Natural killer cell (primary cell): ENCODE results near the gene PCDHB12. TPM values are rescaled to one million over a fixed set of nuclear protein-coding genes. Genes with fewer than 3 reads are reported as not detected.
"Not testable (repeated sequence)": the region's sequence is repeated elsewhere in the genome, so short reads cannot be mapped to it uniquely, and the experiment has no call there.

ENCODE experiments used
- ATAC-seq, 3 donors: fragments of 150-1000 bp in 2 of 3; fragments of 200-7000 bp in 1 of 3; cut with Tn5 transposase; 1 replicate in 1 of 3; 2 replicates in 2 of 3; pipeline ENCODE4 v1.10.0; 2021; ENCODE audit warnings: mild to moderate bottlenecking in 2 of 3, moderate library complexity in 2 of 3
- DNase-seq, 2 donors: peaks; one replicate each; pipeline versions ENCODE4 v3.0.0 to v3.0.0-alpha.2; 2013 to 2021; ENCODE audit warnings: mixed read lengths in 1 of 2
- H3K27ac ChIP-seq: one replicate; pipeline ENCODE4 v1.5.1; 2013; ENCODE audit warnings: mild to moderate bottlenecking, low read length
- H3K27me3 ChIP-seq: one replicate; pipeline ENCODE4 v1.6.1; 2013; ENCODE audit warnings: low read length; ENCODE audit not compliant: control insufficient read depth, insufficient read depth
- H3K36me3 ChIP-seq: one replicate; pipeline ENCODE4 v1.6.1; 2013; ENCODE audit warnings: low read length; ENCODE audit not compliant: control insufficient read depth, insufficient read depth
- H3K4me1 ChIP-seq: one replicate; pipeline ENCODE4 v1.6.1; 2013; ENCODE audit warnings: low read length; ENCODE audit not compliant: control insufficient read depth, insufficient read depth
- H3K4me3 ChIP-seq: one replicate; pipeline ENCODE4 v1.5.1; 2013; ENCODE audit warnings: low read length
- H3K9me3 ChIP-seq: one replicate; pipeline ENCODE4 v1.6.1; 2013; ENCODE audit warnings: low read length; ENCODE audit not compliant: control insufficient read depth, insufficient read depth
- H3K27ac Mint-ChIP-seq, 2 donors: one replicate each; pipeline ENCODE4 v1.8.0; 2022; ENCODE audit warnings: mild to moderate bottlenecking in 2 of 2, mixed read lengths in 2 of 2, moderate library complexity in 1 of 2
- H3K27me3 Mint-ChIP-seq, 2 donors: one replicate each; pipeline ENCODE4 v1.8.0; 2022; ENCODE audit warnings: low read depth in 2 of 2, mixed read lengths in 2 of 2
- H3K36me3 Mint-ChIP-seq: one replicate; pipeline ENCODE4 v1.8.0; 2022; ENCODE audit warnings: mixed read lengths
- H3K4me1 Mint-ChIP-seq, 2 donors: one replicate each; pipeline ENCODE4 v1.8.0; 2022; ENCODE audit warnings: mixed read lengths in 2 of 2
- H3K4me3 Mint-ChIP-seq: one replicate; pipeline ENCODE4 v1.8.0; 2022; ENCODE audit warnings: mild to moderate bottlenecking, moderate library complexity, mixed read lengths
- H3K9me3 Mint-ChIP-seq, 2 donors: one replicate each; pipeline ENCODE4 v1.8.0; 2022; ENCODE audit warnings: mixed read lengths in 2 of 2
- WGBS: methylation state at CpG from one replicate; pipeline ENCODE4 v1.1.7; 2013; ENCODE audit warnings: missing lambda C conversion rate; ENCODE audit not compliant: insufficient coverage; 5-methylcytosine and 5-hydroxymethylcytosine counted together
- intact Hi-C: fragments of 100-400 bp; cut with micrococcal nuclease; formaldehyde crosslinking; loops from one replicate; pipeline ENCODE4 v1.14.2; 2022
- total RNA-seq, 4 donors: library from RNA; stranded (reverse); fragments of 120-200 nt in 1 of 4; gene quantifications; one replicate each; pipeline versions ENCODE4 v1.2.3 to v1.2.4, GENCODE V29; 2013 to 2022
- TF ChIP-seq, protein P1 (sequence below): fragments of 200-600 bp; IDR thresholded peaks from one replicate; pipeline ENCODE4 v1.8.0; 2022; ENCODE audit warnings: antibody characterized with exemption

PCDHB12 gene
- total RNA-seq, 3 donors from 2014 or later (not counting 1 experiment from before 2014, with no cell fraction given): not detected

DNA sequence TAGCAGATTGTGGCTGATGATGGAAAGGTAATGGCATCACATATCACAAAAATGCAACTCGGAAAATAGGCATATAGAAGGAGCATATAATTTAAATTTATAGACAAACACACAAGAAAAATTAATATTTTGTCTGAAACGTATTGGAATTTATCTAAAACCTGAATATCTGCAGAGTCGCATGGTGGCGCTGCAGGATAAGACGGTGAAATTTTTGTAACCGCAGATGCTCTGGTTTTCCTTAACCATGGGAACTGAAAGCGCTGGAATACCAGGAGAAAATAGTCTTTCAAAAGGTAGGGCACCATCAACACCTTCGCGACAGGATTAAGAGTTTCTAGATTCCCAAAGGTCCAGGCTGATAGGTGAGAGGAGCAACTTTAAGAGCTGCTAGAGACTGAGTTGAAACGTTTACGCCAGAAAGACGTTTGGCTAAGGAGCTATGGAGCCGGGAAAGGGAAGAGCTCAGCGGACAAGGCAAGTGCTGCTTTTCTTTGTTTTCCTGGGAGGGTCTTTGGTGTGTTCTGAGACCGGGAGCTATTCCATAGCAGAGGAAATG lies 25.7 kb downstream of the PCDHB12 start:
- TF ChIP-seq, protein P1, sequence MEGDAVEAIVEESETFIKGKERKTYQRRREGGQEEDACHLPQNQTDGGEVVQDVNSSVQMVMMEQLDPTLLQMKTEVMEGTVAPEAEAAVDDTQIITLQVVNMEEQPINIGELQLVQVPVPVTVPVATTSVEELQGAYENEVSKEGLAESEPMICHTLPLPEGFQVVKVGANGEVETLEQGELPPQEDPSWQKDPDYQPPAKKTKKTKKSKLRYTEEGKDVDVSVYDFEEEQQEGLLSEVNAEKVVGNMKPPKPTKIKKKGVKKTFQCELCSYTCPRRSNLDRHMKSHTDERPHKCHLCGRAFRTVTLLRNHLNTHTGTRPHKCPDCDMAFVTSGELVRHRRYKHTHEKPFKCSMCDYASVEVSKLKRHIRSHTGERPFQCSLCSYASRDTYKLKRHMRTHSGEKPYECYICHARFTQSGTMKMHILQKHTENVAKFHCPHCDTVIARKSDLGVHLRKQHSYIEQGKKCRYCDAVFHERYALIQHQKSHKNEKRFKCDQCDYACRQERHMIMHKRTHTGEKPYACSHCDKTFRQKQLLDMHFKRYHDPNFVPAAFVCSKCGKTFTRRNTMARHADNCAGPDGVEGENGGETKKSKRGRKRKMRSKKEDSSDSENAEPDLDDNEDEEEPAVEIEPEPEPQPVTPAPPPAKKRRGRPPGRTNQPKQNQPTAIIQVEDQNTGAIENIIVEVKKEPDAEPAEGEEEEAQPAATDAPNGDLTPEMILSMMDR: no peak

GRCh38 chr5:141235922-141236321 lies 27.4 kb downstream of the PCDHB12 start:
- peaks cover 23% of the 10 kb centered on the region for H3K27me3 ChIP-seq
- H3K27me3 Mint-ChIP-seq, H3K4me1 ChIP-seq, ATAC-seq, H3K27ac ChIP-seq, H3K4me1 Mint-ChIP-seq, intact Hi-C loops, DNase-seq, H3K4me3 ChIP-seq, H3K36me3 ChIP-seq, H3K4me3 Mint-ChIP-seq, H3K27ac Mint-ChIP-seq: not testable (repeated sequence)
- Mint-ChIP-seq H3K36me3 (peaks cover 20% of the 10 kb centered on the region), H3K9me3 (peaks cover 12 to 16% of the 10 kb centered on the region in 2 donors)
- whole genome bisulfite sequencing: 35% methylated on average over 40 of the region's 40 CpGs
- peaks cover 37% of the 10 kb centered on the region for H3K9me3 ChIP-seq

More for the DNA sequence above, 25.7 kb downstream of the PCDHB12 start:
- H3K4me1 ChIP-seq: no peaks in the 10 kb centered on the region
- peaks cover 16% of the 10 kb centered on the region for H3K27me3 ChIP-seq
- H3K27me3 Mint-ChIP-seq: peaks cover 0 to 6% of the 10 kb centered on the region in 2 donors
- H3K9me3 Mint-ChIP-seq: peaks cover 10 to 11% of the 10 kb centered on the region in 2 donors
- no peak overlapping the region for H3K27ac ChIP-seq
- no peak for ATAC-seq
- peak in 1 of 2 donors; percentile 2 for DNase-seq
- no peaks in the 10 kb centered on the region for H3K36me3 ChIP-seq
- no peaks in the 10 kb centered on the region for H3K4me1 Mint-ChIP-seq
- intact Hi-C loops: no loop called here
- H3K27ac Mint-ChIP-seq: no peak overlapping the region
- 11% methylated on average over 14 of the region's 15 CpGs for WGBS
- peaks cover 2% of the 10 kb centered on the region for H3K36me3 Mint-ChIP-seq
- peaks cover 24% of the 10 kb centered on the region for H3K9me3 ChIP-seq
- no peak overlapping the region for H3K4me3 Mint-ChIP-seq
- H3K4me3 ChIP-seq: no peak overlapping the region

DNA sequence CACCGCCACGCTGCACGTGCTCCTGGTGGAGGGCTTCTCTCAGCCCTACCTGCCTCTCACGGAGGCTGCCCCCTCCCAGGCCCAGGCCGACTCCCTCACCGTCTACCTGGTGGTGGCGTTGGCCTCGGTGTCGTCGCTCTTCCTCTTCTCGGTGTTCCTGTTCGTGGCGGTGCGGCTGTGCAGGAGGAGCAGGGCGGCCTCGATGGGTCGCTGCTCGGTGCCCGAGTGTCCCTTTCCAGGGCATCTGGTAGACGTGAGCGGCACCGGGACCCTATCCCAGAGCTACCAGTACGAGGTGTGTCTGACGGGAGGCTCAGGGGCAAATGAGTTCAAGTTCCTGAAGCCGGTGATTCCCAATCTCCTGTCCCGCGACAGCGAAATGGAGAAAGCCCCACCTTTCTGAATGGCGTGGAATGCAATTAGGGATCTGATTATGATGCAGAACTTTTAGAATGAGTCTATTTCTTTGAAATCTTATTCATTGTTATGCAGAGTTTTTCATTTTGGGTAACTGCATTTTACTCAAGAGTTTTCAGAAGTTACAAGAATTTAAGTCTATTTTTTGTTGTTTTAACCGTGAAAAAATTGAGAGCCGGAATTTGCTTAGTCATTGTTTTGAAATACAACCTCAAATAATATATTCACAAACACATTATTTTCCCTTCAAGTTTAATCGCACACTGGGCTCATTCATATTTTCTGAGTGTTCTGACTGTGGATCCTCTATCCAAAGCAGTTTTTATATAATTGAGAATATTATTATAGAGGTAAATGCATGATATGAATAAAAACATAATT lies 28.2 kb downstream of the PCDHB12 start:
- Mint-ChIP-seq H3K27ac (no peak overlapping the region), H3K36me3 (peaks cover 20% of the 10 kb centered on the region), H3K4me1 (no peaks in the 10 kb centered on the region), H3K27me3 (peaks cover 0 to 6% of the 10 kb centered on the region in 2 donors), H3K4me3 (no peak overlapping the region), H3K9me3 (peaks cover 11 to 16% of the 10 kb centered on the region in 2 donors)
- Histone ChIP-seq H3K36me3 (no peaks in the 10 kb centered on the region), H3K4me1 (no peaks in the 10 kb centered on the region), H3K4me3 (no peak overlapping the region), H3K27me3 (peaks cover 23% of the 10 kb centered on the region), H3K27ac (no peak overlapping the region), H3K9me3 (peaks cover 45% of the 10 kb centered on the region)
- no peak for DNase-seq
- intact Hi-C loops: no loop called here
- TF ChIP-seq, protein P1: no peak
- WGBS: 32% methylated on average over 31 of the region's 32 CpGs
- no peak for ATAC-seq

GRCh38 chr5:141241496-141241895 lies 33.0 kb downstream of the PCDHB12 start:
- intact Hi-C loops: no loop called here
- Histone ChIP-seq H3K9me3 (peaks cover 55% of the 10 kb centered on the region), H3K27ac (no peak overlapping the region), H3K4me1 (no peaks in the 10 kb centered on the region), H3K36me3 (no peaks in the 10 kb centered on the region), H3K27me3 (peaks cover 14% of the 10 kb centered on the region), H3K4me3 (no peak overlapping the region)
- no peak for ATAC-seq
- H3K27me3 Mint-ChIP-seq: peaks cover 0 to 10% of the 10 kb centered on the region in 2 donors
- H3K27ac Mint-ChIP-seq: no peak overlapping the region
- H3K4me1 Mint-ChIP-seq: no peaks in the 10 kb centered on the region
- H3K4me3 Mint-ChIP-seq: no peak overlapping the region
- TF ChIP-seq, protein P1: no peak
- WGBS: 36% methylated on average over 43 of the region's 43 CpGs
- peaks cover 9 to 16% of the 10 kb centered on the region in 2 donors for H3K9me3 Mint-ChIP-seq
- peaks cover 36% of the 10 kb centered on the region for H3K36me3 Mint-ChIP-seq
- no peak for DNase-seq
